Suprapubic skin (tissue), 4 donors: ENCODE data around the gene THRAP3.

Experiments
- EP300 ChIP-seq: sonication (generic); formaldehyde crosslinking; IDR thresholded peaks from one replicate; pipeline ENCODE4 v1.6.1; 2017; ENCODE audit warnings: antibody characterized with exemption
- POLR2A ChIP-seq, 2 donors: fragments of 450-650 bp; IDR thresholded peaks; one replicate each; pipeline ENCODE4 v1.6.1; 2017; ENCODE audit warnings: antibody characterized with exemption in 2 of 2, mild to moderate bottlenecking in 2 of 2, moderate library complexity in 2 of 2
- POLR2AphosphoS5 ChIP-seq, 3 donors: sonication (generic); formaldehyde crosslinking; IDR thresholded peaks; one replicate each; pipeline ENCODE4 v1.6.1; 2017; ENCODE audit warnings: antibody characterized with exemption in 3 of 3
- TF ChIP-seq, protein P1 (sequence below), 2 donors: fragments of 200-600 bp in 1 of 2; fragments of 450-650 bp in 1 of 2; sonication (generic) in 1 of 2; IDR thresholded peaks; one replicate each; pipeline ENCODE4 v1.5.1; 2016 to 2019; ENCODE audit warnings: antibody characterized with exemption in 2 of 2, mild to moderate bottlenecking in 1 of 2, moderate library complexity in 1 of 2

GRCh38 chr1:36321119-36321951 is 97.1 kb downstream of the THRAP3 start:
- TF ChIP-seq, protein P1, sequence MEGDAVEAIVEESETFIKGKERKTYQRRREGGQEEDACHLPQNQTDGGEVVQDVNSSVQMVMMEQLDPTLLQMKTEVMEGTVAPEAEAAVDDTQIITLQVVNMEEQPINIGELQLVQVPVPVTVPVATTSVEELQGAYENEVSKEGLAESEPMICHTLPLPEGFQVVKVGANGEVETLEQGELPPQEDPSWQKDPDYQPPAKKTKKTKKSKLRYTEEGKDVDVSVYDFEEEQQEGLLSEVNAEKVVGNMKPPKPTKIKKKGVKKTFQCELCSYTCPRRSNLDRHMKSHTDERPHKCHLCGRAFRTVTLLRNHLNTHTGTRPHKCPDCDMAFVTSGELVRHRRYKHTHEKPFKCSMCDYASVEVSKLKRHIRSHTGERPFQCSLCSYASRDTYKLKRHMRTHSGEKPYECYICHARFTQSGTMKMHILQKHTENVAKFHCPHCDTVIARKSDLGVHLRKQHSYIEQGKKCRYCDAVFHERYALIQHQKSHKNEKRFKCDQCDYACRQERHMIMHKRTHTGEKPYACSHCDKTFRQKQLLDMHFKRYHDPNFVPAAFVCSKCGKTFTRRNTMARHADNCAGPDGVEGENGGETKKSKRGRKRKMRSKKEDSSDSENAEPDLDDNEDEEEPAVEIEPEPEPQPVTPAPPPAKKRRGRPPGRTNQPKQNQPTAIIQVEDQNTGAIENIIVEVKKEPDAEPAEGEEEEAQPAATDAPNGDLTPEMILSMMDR (IDR thresholded peaks at IDR 0.05), result no peak
- TF ChIP-seq POLR2A (IDR thresholded peaks at IDR 0.05) (no peak), POLR2AphosphoS5 (IDR thresholded peaks at IDR 0.05) (peak in 1 of 3 donors; percentile 5), EP300 (no peak)
